NCI-H1694 treated with DMSO at 0.1 percent for 48 hours (cell line): Measurements from ENCODE around the gene CAMKV.

Experiments
- DNase-seq: peaks from one replicate; lab custom pipeline; 2025; lab: John Stamatoyannopoulos, UW

CAMKV gene

GRCh38 chr3:49896345-49896744 lies 26.6 kb upstream of the CAMKV start:
- DNase-seq, result no peak

DNA sequence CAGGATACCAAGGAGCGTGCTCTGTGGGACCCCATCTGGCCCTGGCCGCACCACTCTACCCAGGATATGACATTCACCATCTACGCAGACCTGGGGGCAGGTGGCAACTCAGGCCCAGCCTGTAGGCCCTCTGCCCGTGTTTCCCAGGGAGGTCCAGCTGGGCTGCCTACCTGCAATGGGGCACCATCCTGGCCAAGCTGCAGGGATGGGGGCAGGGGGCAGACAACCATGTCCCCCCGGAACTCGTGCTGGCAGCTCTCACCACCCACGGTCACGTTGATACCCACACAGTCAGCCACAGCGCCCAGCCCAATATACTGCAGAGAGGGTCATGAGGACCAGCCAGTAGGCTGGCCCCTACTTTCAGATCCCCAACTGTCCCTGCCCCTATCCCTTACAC lies 26.1 kb upstream of the CAMKV start:
- no peak for DNase-seq

DNA sequence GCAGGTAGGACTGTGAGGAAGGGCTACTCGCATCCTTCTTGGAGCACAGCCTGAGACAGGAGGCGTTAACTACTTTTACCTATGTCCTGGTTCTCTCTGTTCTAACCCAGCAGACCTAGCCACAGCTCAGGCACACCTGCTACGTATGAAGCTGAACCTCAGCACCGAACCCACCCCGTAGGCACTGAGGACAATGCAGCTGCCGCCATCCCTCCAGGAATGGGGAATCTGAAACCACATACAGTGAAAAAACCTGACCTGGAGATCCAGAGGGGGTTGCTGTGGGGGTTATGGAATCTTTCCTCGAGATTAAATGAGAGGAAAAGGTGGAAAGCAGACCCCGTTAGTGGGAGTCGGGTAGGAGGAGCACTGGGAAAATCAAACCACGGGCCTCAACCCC lies 19.6 kb upstream of the CAMKV start:
- no peak for DNase-seq

DNA sequence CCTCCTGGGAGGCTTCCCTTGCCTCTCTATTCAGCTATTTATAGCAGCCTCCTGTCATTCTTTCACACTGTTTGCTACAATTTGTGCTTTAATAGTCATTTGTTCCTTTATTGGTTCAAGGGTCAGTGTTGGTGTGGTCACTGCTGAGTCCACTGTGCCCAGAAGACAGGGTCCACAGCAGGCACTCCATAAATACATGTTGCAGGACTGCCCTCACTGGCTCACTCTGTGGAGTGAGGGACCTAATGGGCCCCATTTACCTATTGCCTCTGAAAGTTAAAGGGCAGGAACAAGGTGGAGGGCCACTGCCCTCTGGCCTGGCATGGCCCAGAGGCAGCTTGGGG lies 17.2 kb upstream of the CAMKV start:
- DNase-seq, result no peak

- no peak for DNase-seq
These were observed 14.3 kb upstream of the CAMKV start for GRCh38 chr3:49883998-49884397.

DNA sequence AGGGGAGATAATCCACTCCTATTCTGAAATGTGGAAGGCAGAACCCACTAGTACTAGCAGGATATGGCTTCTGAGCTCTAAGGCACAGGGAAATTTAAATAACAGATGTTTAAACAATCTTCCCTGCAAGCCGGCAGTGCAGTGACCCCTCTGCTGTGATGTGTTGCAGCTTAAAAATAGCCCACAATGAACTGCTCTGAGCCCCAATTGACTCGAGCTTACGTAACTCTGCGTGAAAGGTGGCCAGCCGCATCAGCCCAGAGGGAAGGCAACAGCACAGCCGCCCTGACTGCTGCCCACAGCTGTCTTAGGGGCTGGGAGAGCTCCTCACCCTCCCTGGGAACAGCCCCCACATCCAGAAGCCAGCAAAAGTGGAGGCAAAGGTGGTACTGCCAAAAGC lies 12.5 kb upstream of the CAMKV start:
- DNase-seq, result no peak

- DNase-seq, result peak; percentile 58
These were observed 11.0 kb upstream of the CAMKV start for GRCh38 chr3:49880581-49881315.

DNA sequence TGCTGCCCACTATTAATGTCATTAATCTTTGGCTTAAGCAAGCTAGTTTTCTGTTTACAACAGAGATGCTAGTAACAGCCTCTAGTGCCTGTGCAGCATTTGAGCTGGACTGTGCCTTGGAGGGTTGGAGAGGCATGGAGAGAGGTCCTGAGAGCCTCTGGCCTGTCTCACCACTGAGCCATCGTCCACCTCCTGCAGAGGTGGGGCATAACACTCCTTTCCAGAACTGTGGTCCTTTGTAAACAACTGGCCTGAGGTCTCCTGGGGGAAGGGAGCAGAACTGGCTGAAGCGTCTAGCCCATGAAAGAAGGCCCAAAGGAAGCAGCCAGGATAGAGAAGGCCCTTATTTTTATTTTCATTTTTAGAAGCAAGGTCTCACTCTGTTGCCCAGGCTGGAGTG lies 10.0 kb upstream of the CAMKV start:
- DNase-seq, result no peak

- no peak for DNase-seq
These were observed 9.0 kb upstream of the CAMKV start for GRCh38 chr3:49878686-49879085.

DNA sequence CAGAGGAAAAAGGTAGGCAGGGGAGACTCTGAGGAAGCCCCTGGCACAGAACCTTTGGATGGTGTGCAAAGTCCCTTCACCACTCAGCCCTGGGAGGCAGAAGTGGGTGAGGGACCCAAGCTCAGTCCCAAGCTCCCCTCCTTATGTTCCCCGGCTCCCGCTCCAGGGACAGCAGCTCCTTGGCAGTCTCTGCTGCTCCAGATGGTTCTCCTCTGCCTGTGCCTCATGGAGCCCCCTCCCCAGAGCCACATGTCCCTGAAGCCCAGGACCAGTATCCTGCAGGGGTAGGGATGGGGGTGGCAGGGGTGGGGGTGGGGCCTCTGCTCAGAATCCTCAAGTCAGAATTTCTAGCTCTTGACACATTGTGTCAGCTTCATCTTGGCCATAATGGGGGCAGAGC lies 8.0 kb upstream of the CAMKV start:
- DNase-seq, result peak; percentile 45

DNA sequence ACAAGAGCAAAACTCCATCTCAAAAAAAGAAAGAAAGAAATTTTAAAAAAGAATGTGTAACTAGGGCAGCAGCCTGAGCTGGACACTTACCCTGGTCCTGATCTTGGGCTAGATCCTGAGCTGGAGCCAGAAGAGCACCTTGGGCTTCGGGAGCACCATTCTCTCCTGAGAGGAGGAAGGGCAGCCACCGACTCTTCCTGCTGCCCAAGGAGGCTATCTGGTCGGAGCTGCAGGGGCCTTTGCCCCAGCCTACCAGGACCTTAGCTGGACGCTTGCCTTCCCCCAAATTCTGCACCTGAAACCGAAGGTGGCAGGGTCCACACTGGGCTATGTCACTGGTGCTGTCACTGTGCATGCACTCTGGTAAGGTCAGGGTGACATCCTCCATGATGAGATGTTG lies 6.9 kb upstream of the CAMKV start:
- DNase-seq, result no peak

- DNase-seq, result no peak
These were observed 3.9 kb upstream of the CAMKV start for GRCh38 chr3:49873623-49874022.

- DNase-seq, result no peak
These were observed 3.1 kb upstream of the CAMKV start for GRCh38 chr3:49872801-49873281.

DNA sequence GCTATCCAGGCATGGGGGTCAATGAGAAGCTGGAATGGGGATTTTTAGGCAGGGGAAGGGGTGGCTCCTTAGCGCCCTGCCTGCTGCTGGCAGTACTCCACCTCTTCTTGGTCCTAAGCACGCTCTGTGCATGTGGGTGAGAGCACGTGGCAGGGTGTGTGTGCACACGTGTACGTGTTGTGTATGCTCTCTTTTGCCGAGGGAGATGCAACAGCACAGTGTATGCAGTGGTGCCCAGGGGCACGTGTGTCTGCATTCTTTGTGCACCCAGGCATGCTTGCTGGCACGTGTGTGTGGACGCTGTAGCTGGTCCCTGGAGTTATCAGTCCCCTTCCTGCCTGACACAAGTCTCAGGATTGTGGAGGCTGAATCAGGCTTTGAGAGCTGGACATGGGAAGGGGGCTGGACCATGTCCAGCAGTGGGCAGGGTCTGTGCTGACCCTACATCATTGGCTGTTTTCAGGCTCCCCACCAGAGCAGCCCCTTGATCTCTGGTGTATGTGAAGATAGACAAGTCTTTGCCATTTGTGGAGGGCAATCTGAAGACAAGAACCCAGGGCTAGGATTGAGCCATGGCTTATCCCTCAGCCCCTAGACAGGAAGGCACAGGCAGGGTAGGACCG lies 1.9 kb upstream of the CAMKV start:
- no peak for DNase-seq

DNA sequence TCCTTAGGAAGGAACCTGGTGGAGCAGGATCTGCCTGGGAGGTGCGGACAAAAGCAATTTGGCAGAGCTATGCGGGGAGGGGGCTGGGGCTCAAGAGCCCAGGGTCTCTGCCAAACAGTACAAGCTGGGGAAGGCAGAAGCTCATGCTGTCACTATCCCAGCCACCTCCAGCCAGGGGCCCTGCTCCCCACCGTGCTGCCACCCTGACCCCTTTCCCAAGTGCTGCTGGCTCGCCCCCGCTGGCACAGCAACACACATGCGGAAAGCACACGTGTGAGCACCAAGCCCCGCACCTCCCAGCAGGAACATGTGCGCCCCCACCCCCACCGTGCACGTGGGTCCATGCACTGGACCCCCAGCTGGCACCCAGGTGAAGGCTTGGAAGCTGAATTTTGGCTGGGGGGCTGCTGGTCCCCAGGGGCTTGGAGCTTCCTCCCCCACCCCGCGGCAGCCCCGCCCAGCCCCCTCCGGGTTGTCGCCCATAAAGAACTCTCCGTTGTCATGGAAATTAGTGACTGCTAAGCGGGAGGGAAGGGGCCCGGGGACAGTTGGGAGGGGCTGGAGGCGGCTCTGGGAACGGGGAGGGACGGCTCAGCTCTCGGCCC lies 742 bp downstream of the CAMKV start:
- no peak for DNase-seq

- DNase-seq, result no peak
These were observed 1.8 kb downstream of the CAMKV start for GRCh38 chr3:49867871-49868321.

DNA sequence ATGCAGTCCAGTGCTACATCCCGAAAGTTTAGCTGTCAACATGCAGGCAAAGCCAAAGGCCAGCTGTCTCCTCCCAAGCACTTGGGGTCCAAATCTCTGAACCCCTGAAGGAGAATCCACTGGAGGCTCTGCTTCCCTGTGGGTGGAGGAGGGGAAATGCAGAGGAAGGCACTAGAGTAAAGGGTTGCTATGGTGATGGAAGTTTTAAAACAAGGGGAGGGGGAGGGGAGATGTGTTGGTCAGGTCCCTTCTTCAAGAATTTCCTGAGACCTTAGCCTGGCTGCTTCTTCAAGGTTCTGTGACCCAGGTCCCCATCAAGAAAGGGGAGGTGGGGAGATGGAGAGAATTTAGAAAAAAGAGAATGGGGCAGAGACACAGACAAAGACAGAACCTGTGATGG lies 2.3 kb downstream of the CAMKV start:
- DNase-seq, result no peak

GRCh38 chr3:49865198-49865784 lies 4.4 kb downstream of the CAMKV start:
- DNase-seq, result no peak

GRCh38 chr3:49864505-49864904 lies 5.2 kb downstream of the CAMKV start:
- no peak for DNase-seq

- no peak for DNase-seq
These were observed 10.0 kb downstream of the CAMKV start for GRCh38 chr3:49859576-49860305.

DNA sequence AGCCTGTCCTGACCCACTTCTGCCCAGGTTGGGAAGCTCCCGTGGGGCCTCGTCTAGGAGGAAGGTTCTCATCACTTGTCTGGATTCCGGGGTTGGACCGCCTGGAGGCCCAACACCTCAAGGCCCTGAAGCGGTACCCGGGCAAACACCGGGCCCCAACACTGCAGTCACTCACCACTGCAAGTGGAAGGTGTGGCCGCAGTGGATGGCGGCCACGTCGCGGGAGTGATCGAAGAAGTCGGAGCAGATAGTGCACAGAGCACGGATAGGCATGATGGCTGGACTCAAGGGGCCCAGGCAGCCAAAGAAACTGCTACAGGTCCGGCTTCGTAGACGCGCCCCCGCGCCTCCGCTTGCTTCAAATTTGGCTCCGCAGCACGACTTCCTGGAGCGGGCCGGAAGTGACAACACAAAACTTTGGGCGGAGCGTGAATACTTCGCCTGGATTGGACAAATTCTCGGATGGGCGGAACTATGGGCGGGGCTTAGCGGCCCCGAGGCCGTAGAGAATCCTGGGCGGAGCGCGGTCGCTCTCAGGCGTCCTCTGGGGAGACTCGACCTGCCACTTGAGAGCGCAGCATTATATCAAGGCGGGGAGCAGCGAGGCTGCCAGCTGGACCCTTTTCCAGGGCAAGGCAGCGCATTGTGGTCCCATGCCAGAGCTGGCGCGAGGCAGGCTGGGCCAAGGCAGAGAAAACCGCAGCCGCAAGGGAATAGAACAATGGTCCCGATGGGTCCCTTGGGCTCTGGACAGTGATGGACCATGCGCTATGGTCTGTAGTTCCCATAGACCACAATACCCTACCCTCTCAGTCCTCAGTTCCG lies 13.3 kb downstream of the CAMKV start, which contains the start of gene TRAIP:
TRAIP (minus strand) TSS at position 384 of the 825 bp plus-strand sequence; CDS start at position 273, 111 bp downstream.
- peak; percentile 67 for DNase-seq
